Body of pancreas (tissue), 4 donors: Measurements from ENCODE around the gene CD69.

Experiments used
- POLR2A ChIP-seq, 3 donors: fragments of 450-650 bp; IDR thresholded peaks; one replicate each; pipeline ENCODE4 v1.6.1; 2016; ENCODE audit warnings: antibody characterized with exemption in 3 of 3, mild to moderate bottlenecking in 2 of 3
- TF ChIP-seq, protein P1 (sequence below), 7 experiments: fragments of 450-650 bp in 4 of 7; fragments of 200-600 bp in 3 of 7; sonication (generic) in 3 of 7; IDR thresholded peaks; one replicate each; pipeline ENCODE4 v1.5.1; 2016 to 2019; ENCODE audit warnings: antibody characterized with exemption in 7 of 7

DNA sequence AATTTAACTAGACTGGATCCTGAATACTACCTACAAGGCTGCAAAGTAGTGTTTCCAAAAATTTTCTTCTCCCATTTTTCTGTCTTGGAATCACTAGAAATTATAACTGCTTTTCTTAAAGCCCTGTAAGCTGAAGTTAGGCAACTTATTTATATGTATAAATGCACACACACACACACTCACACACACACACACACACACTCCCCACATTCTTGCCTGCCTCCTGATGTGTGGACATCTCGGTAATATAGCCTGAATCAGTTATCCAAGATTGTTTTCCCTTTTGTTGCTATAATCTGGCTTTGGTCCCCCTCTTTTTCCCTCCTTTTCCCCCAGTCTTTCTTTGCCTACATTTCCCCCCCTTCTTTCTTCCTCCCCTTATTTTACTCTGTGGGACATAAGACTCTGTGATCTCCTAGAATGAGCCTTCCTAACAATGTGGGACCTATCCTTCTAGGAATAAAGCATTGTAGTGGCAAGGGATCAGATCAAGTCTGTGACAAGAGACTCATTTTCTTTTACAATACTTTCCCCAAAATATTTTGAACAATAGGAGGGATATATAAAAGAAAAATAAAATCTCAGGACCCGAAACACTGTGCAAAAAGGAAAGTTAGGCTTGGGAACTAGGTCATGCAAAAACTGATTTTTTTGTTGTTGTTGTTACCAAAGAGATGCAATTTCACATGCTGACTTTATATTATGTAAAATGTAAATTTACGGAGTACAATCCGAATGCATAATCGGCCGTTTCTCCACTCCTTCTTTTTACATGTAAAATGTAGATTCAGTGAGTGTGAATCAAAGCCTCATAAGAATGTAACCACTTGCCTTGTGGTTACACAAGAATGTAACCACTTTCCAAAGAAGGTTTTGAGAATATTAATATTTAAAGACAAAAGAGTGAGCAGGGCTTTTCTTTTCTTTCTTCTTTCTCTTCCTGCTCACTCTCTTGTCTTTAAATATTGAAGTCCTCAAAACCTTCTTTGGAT is 26.3 kb upstream of the CD69 start:
- TF ChIP-seq, protein P1, sequence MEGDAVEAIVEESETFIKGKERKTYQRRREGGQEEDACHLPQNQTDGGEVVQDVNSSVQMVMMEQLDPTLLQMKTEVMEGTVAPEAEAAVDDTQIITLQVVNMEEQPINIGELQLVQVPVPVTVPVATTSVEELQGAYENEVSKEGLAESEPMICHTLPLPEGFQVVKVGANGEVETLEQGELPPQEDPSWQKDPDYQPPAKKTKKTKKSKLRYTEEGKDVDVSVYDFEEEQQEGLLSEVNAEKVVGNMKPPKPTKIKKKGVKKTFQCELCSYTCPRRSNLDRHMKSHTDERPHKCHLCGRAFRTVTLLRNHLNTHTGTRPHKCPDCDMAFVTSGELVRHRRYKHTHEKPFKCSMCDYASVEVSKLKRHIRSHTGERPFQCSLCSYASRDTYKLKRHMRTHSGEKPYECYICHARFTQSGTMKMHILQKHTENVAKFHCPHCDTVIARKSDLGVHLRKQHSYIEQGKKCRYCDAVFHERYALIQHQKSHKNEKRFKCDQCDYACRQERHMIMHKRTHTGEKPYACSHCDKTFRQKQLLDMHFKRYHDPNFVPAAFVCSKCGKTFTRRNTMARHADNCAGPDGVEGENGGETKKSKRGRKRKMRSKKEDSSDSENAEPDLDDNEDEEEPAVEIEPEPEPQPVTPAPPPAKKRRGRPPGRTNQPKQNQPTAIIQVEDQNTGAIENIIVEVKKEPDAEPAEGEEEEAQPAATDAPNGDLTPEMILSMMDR (IDR thresholded peaks at IDR 0.05): no peak
- TF ChIP-seq POLR2A (IDR thresholded peaks at IDR 0.05): no peak
